Mammary epithelial cell (primary cell): Measurements from ENCODE around the gene TLE2.

Source experiments
- EZH2 ChIP-seq: IDR thresholded peaks from 2 replicates; pipeline ENCODE4 v1.6.1; 2012; ENCODE audit warnings: low read length, inconsistent platforms, borderline replicate concordance
- TF ChIP-seq, protein P1 (sequence below), 2 donors: IDR thresholded peaks in 1 of 2; conservative IDR thresholded peaks in 1 of 2; 2 replicates each; pipeline ENCODE4 v1.5.1; 2011 to 2012; ENCODE audit warnings: inconsistent platforms in 2 of 2, low read length in 2 of 2, mild to moderate bottlenecking in 2 of 2, control low read depth in 1 of 2, low read depth in 1 of 2; ENCODE audit not compliant: insufficient read depth in 1 of 2; ENCODE audit errors: extremely low read depth in 1 of 2

DNA sequence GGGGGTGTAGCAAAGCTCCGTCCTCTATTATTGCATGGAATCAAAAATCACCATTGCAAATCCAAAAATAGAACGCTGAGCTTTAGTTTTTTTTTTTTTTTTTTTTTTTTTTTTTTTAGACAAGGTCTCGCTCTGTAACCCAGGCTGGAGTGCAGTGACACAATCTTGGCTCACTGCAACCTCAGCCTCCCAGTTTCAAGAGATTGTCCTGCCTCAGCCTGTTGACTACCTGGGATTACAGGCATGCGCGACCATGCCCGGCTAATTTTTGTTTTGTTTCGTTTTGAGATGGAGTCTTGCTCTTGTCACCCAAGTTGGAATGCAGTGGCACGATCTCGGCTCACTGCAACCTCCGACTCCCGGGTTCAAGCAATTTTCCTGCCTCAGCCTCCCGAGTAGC, 69.0 kb downstream of the TLE2 start:
- TF ChIP-seq, protein P1, sequence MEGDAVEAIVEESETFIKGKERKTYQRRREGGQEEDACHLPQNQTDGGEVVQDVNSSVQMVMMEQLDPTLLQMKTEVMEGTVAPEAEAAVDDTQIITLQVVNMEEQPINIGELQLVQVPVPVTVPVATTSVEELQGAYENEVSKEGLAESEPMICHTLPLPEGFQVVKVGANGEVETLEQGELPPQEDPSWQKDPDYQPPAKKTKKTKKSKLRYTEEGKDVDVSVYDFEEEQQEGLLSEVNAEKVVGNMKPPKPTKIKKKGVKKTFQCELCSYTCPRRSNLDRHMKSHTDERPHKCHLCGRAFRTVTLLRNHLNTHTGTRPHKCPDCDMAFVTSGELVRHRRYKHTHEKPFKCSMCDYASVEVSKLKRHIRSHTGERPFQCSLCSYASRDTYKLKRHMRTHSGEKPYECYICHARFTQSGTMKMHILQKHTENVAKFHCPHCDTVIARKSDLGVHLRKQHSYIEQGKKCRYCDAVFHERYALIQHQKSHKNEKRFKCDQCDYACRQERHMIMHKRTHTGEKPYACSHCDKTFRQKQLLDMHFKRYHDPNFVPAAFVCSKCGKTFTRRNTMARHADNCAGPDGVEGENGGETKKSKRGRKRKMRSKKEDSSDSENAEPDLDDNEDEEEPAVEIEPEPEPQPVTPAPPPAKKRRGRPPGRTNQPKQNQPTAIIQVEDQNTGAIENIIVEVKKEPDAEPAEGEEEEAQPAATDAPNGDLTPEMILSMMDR (conservative IDR thresholded peaks at IDR 0.05 in 1 of 2, IDR thresholded peaks at IDR 0.05 in 1 of 2; ENCODE audit: extremely low read depth in 1 of 2, insufficient read depth in 1 of 2, low read depth in 1 of 2, low read length in 2 of 2) = no peak
- no peak for TF ChIP-seq EZH2
